Stimulated activated CD8-positive, alpha-beta memory T cell treated with anti-CD3 and anti-CD28 coated beads, Interleukin-4, amount 100 ng/mL, for 4 hours (primary cell): ENCODE data around the gene TRIP11.
A peak's percentile ranks its signal among the peaks of the same experiment; 100 is the strongest.

Experiments
- DNase-seq, 2 donors: peaks; one replicate each; pipeline ENCODE4 v3.0.0-alpha.2; 2020; ENCODE audit warnings: low read depth in 2 of 2, low spot score in 1 of 2

The TRIP11 gene

GRCh38 chr14:91956616-91957015 is 83.2 kb downstream of the TRIP11 start:
- DNase-seq: no peak

- DNase-seq: no peak
These were observed 84.7 kb downstream of the TRIP11 start for GRCh38 chr14:91955168-91955567.

- DNase-seq: no peak
These were observed 86.5 kb downstream of the TRIP11 start for GRCh38 chr14:91953170-91953985.

- DNase-seq: peak in 1 of 2 donors; percentile 6
These were observed 92.2 kb downstream of the TRIP11 start, which contains the start of gene FBLN5 for GRCh38 chr14:91947475-91948184. Gene FBLN5, minus strand, starts transcription at chr14:91947694. Its CDS starts 465 bp downstream, at chr14:91947229.

GRCh38 chr14:91946622-91947474 is 93.0 kb downstream of the TRIP11 start:
- no peak for DNase-seq

- DNase-seq: no peak
These were observed 93.9 kb downstream of the TRIP11 start for GRCh38 chr14:91945751-91946621.

GRCh38 chr14:91942946-91943345 is 96.9 kb downstream of the TRIP11 start:
- no peak for DNase-seq

GRCh38 chr14:91942128-91942527 is 97.7 kb downstream of the TRIP11 start:
- DNase-seq: no peak

- no peak for DNase-seq
These were observed 99.7 kb downstream of the TRIP11 start for GRCh38 chr14:91940209-91940608.

GRCh38 chr14:91935586-91935985 is 104.3 kb downstream of the TRIP11 start:
- DNase-seq: no peak

GRCh38 chr14:91934554-91935285 is 105.1 kb downstream of the TRIP11 start:
- no peak for DNase-seq

- DNase-seq: no peak
These were observed 108.3 kb downstream of the TRIP11 start for GRCh38 chr14:91931478-91932088.

GRCh38 chr14:91929700-91930099 is 110.2 kb downstream of the TRIP11 start:
- no peak for DNase-seq

- DNase-seq: no peak
These were observed 112.1 kb downstream of the TRIP11 start for GRCh38 chr14:91927800-91928199.

GRCh38 chr14:91927191-91927590 is 112.7 kb downstream of the TRIP11 start:
- DNase-seq: no peak

- no peak for DNase-seq
These were observed 113.5 kb downstream of the TRIP11 start for GRCh38 chr14:91926131-91926890.

GRCh38 chr14:91925727-91926121 is 114.1 kb downstream of the TRIP11 start:
- DNase-seq: no peak

- DNase-seq: no peak
These were observed 114.7 kb downstream of the TRIP11 start for GRCh38 chr14:91925001-91925726.
